Measurements from ENCODE around the gene MAP3K13. TPM values are rescaled to one million over a fixed set of nuclear protein-coding genes. Genes with fewer than 3 reads are reported as not detected.

MAP3K13 gene
- total RNA-seq, 1 donor from 2014 or later = 29.1 TPM

GRCh38 chr3:185347399-185347798, 15.5 kb upstream of the MAP3K13 start:
- Mint-ChIP-seq H3K4me1 (ENCODE audit: unreplicated experiment) (no peaks in the 10 kb centered on the region), H3K27me3 (no peaks in the 10 kb centered on the region), H3K9me3 (peaks cover 6% of the 10 kb centered on the region), H3K4me3 (no peak overlapping the region), H3K27ac (no peak overlapping the region), H3K36me3 (no peaks in the 10 kb centered on the region)
- TF ChIP-seq, protein P1, sequence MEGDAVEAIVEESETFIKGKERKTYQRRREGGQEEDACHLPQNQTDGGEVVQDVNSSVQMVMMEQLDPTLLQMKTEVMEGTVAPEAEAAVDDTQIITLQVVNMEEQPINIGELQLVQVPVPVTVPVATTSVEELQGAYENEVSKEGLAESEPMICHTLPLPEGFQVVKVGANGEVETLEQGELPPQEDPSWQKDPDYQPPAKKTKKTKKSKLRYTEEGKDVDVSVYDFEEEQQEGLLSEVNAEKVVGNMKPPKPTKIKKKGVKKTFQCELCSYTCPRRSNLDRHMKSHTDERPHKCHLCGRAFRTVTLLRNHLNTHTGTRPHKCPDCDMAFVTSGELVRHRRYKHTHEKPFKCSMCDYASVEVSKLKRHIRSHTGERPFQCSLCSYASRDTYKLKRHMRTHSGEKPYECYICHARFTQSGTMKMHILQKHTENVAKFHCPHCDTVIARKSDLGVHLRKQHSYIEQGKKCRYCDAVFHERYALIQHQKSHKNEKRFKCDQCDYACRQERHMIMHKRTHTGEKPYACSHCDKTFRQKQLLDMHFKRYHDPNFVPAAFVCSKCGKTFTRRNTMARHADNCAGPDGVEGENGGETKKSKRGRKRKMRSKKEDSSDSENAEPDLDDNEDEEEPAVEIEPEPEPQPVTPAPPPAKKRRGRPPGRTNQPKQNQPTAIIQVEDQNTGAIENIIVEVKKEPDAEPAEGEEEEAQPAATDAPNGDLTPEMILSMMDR (conservative IDR thresholded peaks at IDR 0.05) = no peak
- DNase-seq (ENCODE audit: extremely low spot score, unreplicated experiment) = no peak

DNA sequence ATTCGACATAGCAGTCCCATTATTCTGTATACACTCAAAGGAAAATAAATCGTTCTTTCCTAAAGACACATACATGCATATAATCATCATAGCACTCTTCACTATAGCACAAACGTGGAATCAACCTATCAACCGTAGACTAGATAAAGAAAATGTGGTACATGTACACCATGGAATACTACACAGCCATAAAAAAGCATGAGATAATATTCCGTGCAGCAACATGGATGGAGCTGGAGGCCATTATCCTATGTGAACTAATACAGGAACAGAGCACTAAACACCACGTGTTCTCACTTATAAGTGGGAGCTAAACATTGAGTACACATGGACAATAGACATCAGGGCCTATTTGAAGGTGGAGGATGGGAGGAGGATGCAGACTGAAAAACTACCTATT, 12.1 kb upstream of the MAP3K13 start:
- Mint-ChIP-seq H3K9me3 (peaks cover 6% of the 10 kb centered on the region), H3K27me3 (no peaks in the 10 kb centered on the region), H3K27ac (no peak overlapping the region), H3K4me1 (ENCODE audit: unreplicated experiment) (no peaks in the 10 kb centered on the region), H3K4me3 (no peak overlapping the region), H3K36me3 (no peaks in the 10 kb centered on the region)
- TF ChIP-seq, protein P1 (conservative IDR thresholded peaks at IDR 0.05) = no peak
- no peak for DNase-seq (ENCODE audit: extremely low spot score, unreplicated experiment)

DNA sequence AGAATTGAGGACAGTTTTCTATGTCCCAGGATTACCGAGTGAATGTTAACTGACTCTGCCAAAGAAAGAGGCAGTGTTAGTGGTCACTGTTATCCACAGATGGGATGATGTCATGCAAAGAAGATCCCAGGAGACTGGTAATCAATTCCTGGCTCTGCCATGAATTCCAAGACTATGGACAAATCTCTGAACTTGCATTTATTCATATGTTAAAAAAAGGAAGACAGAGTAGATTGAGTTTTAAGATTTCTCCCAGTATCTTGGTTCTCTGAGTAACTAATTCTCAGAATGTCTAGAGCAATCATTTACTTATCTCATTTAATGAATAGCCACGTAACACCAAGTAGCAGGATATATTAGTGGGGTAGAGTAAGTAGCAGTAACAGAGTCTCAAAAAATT, 11.5 kb upstream of the MAP3K13 start:
- Mint-ChIP-seq H3K9me3 (peaks cover 6% of the 10 kb centered on the region), H3K27ac (no peak overlapping the region), H3K4me3 (no peak overlapping the region), H3K4me1 (ENCODE audit: unreplicated experiment) (no peaks in the 10 kb centered on the region), H3K36me3 (no peaks in the 10 kb centered on the region), H3K27me3 (no peaks in the 10 kb centered on the region)
- DNase-seq (ENCODE audit: extremely low spot score, unreplicated experiment) = no peak
- TF ChIP-seq, protein P1 (conservative IDR thresholded peaks at IDR 0.05) = no peak

DNA sequence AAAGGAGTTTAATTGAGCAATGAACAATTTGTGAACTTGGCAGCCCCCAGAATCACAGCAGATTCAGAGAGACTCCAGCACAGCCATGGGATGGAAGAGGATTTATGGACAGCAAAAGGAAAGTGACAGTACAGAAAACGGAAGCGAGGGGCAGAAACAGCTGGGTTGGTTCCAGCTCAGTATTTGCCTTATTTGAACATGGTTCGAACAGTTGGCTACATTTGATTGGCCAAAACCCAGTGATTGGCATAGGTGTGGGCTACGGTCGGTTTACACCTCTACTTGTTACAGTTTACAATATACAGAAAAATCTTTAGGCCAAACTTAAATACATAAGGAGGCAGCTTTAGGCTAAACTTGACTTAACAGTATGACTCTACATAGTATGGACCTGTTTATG, 9.7 kb upstream of the MAP3K13 start:
- TF ChIP-seq, protein P1 (conservative IDR thresholded peaks at IDR 0.05) = no peak
- DNase-seq (ENCODE audit: extremely low spot score, unreplicated experiment) = no peak
- H3K27me3 Mint-ChIP-seq = no peaks in the 10 kb centered on the region
- H3K4me1 Mint-ChIP-seq (ENCODE audit: unreplicated experiment) = no peaks in the 10 kb centered on the region
- no peak overlapping the region for H3K27ac Mint-ChIP-seq
- no peaks in the 10 kb centered on the region for H3K36me3 Mint-ChIP-seq
- H3K9me3 Mint-ChIP-seq = peaks cover 6% of the 10 kb centered on the region
- H3K4me3 Mint-ChIP-seq = no peak overlapping the region

GRCh38 chr3:185353823-185354614, 8.9 kb upstream of the MAP3K13 start:
- H3K9me3 Mint-ChIP-seq = peaks cover 6% of the 10 kb centered on the region
- H3K27me3 Mint-ChIP-seq = no peaks in the 10 kb centered on the region
- DNase-seq (ENCODE audit: extremely low spot score, unreplicated experiment) = no peak
- H3K4me1 Mint-ChIP-seq (ENCODE audit: unreplicated experiment) = no peaks in the 10 kb centered on the region
- TF ChIP-seq, protein P1 (conservative IDR thresholded peaks at IDR 0.05) = peak; percentile 75
- no peak overlapping the region for H3K27ac Mint-ChIP-seq
- no peaks in the 10 kb centered on the region for H3K36me3 Mint-ChIP-seq
- no peak overlapping the region for H3K4me3 Mint-ChIP-seq
